Activated T-cell treated with anti-CD3 and anti-CD28 coated beads for 48 hours (primary cell): ENCODE data around the gene CALML5.

ENCODE experiments used
- DNase-seq: peaks from one replicate; pipeline ENCODE4 v3.0.0-alpha.2; 2020; ENCODE audit warnings: low read depth

The CALML5 gene

DNA sequence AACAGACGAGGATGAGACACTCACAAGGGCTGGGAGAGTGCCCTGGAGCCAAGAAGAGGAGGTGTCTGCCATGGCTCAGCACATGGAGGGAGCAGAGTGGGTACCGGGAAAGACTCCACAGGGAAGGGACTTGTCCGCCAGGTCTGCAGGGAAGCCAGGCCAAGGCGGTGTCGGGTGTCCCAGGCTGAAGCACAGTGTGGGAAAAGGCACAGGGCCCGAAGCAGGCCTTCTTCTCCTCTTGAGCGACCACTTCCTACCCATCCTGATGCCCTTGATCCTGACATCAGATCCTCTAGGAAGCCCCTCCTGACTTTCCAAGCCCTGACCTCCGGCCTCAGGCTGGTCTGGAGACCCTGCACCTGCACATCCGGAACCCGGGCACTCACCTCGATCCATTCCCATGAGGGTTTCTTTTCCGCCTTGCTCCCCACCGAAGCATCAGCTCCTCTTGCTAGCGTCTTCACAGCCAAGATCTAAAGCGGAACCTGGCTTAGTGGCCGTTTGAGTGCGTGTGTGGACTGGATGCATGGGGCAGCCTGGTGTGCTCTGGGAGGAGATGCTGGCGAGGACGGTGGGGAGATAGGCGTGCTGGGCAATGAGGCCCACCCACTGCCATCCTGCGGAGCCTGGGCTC lies 33.8 kb upstream of the CALML5 start:
- DNase-seq = no peak

DNA sequence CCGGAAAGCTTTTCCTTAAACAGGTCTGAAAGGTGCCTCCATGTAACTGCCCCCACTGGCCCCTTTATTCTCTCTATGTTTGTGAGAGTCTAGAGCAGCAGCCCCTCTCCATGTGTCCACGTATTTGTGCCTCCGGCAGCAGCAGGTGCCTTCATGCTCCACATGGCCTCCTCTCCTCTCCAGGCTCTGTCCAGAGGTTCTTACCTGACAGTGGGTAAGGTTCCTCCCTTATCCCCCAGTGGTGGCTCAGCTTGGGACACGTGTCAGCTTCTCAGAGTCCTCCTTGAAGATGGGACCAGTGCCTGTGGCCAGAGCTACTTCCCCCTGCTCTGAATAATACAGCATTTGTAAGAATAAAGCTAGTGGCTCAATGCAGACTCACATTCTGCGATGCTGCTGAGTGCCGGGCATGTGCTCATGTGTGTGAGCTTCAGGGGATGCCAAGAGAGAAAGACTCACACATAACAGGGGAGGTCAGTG lies 33.3 kb upstream of the CALML5 start:
- DNase-seq = no peak

DNA sequence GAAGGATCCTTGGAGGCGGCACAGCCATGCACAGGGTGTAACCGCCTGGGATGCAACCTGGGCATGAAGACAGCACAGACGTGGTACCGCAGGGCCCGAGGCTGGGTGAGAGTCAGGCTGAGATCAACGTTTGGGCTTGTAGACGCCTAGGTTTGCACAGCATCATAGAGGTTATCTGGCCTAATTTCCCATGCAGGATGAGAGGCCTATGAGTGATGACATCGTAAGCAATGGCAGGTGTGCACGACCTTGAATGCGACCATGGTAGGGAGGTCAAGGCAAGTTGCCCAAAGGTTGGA lies 32.9 kb upstream of the CALML5 start:
- no peak for DNase-seq

DNA sequence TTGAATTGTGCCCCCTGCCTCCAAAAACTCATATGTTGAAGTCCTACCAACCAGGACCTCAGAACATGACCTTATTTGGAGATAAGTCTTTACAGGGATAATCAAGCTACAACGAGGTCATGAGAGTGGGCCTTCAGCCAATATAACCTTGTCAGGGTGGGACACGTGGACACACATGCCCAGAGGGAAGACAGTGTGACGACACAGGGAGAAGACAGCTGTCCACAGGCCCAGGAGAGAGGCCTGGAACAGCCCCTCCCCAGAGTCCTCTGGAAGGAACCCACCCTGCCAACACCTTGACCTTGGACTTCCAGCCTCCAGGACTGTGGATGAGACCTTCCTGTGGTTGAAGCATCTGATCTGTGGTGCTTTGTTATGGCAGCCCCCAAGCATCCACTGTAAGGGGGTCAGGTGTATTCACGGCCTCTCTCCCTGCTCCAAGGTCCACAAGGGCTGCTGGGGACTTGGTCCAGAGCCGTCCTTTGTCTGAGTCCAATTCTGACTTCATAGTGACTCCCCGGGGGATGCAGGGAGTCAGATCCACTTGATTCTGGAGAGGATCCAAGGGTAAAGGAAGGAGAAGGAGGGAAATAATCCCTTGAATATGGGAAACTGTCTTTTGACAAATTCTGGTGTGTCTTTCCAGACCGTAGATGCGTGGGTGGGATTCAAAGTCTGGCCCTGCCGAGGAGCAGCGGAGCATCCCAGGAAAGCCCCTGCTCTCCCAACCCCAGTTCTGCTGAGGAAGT lies 32.4 kb upstream of the CALML5 start:
- no peak for DNase-seq

DNA sequence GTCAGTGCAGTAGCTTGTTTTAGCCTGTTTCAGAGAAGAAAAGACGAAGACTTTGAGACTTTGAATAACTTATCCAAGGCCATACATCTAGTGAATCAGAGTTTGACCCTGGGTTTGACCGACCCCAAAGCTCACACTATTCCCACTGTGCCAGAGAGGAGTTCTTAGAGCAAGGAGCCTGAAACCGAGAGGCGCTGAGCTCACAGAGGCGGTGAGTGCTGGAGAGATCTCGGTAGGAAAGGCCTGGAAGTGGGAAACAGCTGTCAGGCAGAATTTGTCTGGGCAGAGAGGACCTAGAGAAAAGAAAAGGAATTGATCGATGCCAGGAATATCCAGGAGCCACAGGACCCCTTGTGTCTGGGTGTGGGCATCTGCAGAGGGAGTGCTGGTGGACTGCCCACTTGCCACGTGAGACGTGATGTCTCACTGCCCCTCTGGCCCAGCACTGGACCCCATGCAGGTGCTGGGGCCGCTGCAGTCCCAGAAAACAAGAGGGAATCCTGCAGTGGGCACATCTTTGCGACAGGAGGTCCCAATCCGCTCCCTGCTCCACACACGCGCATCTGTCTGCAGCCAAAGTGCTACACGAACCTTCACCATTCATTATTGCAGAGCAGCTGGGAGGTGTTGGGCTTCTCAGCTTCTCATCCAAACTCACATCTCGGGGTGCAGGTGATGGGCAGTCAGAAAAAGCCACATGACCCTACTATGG lies 31.6 kb upstream of the CALML5 start:
- no peak for DNase-seq

DNA sequence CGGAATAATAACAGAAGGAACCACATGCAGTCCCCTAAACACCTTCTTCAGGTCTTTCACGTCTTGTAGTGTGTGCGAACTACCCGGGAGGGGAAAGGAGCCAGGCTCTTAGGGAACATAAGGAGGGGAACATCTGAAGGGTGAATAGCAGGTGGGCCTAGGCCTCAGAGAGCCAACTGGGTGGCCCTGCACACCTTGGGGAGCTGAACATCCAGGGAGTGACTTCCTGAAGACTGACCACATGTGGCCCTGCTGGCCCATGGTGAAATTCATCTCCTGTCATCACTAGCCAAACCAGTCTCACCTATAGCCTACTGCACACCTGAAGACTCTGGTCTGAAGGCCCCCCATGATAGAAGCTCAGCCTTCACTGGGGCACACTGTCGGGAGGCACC lies 31.0 kb upstream of the CALML5 start:
- no peak for DNase-seq

DNA sequence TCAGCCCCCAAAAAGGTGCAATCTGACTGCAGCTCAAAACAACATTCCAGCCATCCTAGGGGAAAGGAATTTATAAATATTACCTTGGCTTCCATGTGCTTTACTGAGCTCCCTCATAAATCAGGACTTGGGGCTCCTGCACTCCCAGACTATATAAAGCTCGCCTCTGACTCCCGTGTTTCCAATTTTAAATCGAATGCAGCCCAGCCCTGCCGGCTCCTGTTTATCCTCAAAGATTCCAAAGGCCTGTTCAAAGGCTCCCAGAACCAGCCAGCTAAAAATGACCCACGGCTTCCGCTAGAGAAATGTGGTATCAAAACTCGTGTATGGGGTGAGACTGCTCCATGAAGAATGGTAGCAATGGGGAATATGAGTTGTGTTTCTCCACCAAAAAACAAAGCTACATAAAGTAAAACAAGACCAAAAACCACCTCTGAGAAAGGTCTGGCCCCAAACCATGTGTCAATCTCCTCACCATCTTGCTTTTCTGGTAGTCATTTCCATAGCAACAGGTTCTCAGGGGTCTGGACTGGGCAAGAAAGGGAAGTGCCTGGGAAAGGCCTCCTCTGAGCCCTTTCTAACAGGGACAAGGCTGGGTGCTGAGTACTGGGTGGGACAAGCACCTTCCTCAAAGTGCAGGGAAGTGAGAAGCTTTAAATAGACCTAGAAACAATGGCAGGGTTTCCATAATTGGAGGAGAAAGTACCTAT lies 30.5 kb upstream of the CALML5 start:
- no peak for DNase-seq

DNA sequence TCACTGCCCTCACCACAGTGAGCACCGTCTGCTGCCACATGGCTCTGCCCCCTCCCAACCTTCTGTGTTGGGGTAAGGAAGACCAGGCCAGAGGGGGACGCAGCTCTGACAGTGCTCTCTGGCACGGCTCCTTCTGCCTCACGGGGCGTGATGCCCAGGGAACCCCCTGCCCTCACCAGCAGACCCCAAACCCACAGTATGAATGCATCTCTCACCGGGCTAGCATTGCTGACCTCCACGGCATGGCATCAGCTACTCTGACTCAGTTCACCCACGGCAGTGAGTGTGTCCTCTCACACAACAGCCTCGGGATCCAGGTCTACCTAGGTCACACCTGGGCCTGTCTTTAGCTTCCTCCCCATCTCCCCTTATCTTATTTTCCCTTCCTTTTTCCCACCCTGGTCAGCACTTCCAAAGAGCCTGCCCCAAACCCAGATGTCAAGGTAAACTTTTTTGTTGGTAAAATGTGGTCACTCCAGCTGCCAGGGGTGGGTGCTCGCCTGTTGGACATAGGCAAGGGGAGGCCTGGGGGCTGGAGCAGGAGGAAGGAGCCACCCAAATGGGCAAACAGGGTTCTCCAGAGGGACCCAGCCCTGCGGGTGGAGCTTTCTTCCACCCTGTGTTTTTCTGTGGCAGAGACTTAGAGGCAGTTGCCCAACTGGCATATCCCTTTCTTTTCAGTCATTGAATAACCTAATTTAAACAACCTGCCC lies 29.8 kb upstream of the CALML5 start:
- DNase-seq = no peak

DNA sequence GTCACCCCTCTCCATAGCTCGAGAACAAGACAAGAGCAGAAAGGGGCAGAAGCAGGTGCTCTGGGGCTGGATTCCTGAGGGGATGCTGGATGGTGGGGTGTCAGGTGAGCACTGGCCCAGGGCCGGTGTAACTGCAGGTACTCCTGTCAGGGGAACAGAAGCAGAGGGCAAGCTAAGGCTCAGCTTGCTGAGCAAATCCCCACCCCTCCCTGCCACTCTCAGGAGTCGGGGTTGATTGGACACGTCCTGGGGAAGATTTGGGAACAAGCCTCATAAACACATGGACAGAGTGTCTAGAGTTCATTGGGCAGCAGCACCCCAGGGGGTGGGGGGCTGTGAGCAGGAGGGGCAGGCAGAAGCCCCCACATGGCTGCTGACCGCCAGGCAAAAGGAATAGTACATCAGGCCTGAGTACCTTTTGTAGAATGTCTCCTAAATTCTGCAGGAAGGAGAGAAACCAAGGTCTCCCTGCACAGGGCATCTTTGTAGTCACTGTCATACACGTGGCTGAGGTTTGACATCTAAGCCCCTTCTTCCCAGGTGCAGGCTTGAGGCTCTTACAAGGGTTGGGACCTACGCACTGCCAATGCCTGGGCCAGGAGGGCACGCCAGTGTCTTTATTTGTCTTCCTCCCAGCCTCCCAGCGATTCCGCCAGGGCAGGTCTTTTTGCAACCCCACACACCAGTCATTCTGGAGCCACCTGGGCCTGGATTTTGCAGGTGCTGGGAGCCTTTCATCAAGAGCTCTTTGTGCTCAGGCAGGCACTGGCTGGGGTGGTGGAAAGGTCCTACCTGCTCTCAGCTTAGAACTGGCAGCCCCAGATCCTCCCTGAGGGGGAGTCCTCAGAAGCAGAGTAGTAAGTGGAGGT lies 28.2 kb upstream of the CALML5 start:
- DNase-seq = no peak

DNA sequence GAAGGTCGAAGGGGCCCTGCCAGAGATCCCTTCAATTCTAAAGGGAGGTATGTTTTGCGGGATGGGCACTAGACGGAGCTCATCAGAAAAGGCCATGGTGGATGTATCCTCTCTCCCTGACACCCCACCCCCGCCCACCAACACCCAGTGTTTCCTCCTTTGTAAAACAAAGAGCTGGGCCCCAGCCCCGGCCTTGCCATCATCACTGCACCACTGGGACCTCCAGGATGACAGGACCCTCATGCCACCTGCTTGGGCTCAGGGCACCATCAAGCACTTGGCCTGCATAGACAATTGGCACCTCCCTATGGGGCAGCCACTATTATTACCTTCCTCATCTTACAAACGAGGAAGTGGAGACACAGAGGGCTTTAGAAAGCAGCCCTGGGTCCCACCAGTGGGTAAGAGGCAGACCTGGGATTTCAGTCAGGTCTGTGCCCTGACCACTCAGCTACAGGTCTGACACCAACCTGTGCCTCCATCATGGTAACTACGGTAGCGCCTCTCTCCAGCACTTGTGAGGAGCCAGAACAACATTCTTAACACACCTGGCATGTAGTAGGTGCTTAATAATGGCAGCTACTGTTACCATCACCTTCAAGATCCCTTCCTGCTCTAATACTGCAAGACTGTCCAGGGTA lies 27.4 kb upstream of the CALML5 start:
- DNase-seq = no peak

DNA sequence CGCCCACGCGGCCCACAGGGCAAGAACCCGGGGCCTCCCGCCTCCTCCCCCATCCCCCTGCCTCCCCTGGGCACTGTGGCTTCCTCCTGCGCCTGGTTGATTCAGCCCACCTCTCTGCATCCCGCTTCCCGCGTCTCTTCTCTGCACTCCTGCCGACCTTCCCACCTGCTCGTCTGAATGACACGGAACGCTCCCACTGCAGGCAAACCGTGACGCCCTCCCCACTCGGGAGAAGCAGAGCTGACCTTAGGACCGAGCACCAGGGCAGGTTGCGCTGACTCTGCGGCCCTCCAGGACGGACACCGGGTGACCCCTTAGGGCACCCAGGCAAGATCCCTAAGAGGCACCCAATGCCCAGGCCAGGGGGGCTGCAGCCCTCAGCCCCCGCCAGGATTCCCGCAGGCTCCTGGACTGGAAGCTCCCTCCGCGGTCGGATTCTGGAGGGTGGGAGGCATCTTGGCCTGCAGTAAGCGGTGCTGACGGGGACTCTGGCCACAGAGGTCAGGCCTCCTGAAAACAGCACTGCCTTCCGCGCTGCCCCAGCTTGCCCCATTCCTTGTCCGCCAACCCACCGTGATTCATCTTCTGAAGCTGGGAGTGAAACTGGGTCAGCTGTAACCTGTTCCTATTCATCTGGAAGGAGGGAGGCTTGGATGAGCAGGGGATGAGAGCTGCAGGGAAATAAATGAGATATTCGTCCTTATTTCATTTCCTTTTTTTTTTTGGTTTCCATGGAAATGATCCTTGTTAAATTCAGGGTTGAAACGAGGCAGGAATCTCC lies 26.4 kb upstream of the CALML5 start:
- no peak for DNase-seq

DNA sequence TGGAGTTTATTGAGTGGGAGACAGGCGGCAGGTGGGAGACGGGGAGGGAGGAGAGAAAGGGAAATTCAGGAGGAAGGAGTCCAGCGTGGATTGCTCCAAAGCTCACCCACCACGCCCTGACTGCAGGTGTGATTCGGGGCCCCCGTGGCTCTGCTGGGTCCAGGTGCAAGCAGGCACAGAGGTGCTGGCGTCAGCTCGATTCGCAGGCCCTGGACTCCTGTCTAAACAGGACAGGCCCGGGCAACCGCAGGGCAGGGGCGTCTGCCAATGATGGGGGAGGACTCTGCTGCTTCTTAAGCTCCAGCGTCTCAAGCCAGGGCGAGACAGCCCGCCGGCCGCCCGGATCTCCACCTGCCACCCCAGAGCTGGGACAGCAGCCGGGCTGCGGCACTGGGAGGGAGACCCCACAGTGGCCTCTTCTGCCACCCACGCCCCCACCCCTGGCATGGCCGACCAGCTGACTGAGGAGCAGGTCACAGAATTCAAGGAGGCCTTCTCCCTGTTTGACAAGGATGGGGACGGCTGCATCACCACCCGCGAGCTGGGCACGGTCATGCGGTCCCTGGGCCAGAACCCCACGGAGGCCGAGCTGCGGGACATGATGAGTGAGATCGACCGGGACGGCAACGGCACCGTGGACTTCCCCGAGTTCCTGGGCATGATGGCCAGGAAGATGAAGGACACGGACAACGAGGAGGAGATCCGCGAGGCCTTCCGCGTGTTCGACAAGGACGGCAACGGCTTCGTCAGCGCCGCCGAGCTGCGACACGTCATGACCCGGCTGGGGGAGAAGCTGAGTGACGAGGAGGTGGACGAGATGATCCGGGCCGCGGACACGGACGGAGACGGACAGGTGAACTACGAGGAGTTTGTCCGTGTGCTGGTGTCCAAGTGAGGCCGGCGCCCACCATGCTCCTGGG lies 25.5 kb upstream of the CALML5 start, which contains the start of gene CALML3:
Gene CALML3, plus strand, starts transcription at position 321 of the 920 bp plus-strand sequence. Its CDS starts 125 bp downstream, at position 446.
- no peak for DNase-seq

DNA sequence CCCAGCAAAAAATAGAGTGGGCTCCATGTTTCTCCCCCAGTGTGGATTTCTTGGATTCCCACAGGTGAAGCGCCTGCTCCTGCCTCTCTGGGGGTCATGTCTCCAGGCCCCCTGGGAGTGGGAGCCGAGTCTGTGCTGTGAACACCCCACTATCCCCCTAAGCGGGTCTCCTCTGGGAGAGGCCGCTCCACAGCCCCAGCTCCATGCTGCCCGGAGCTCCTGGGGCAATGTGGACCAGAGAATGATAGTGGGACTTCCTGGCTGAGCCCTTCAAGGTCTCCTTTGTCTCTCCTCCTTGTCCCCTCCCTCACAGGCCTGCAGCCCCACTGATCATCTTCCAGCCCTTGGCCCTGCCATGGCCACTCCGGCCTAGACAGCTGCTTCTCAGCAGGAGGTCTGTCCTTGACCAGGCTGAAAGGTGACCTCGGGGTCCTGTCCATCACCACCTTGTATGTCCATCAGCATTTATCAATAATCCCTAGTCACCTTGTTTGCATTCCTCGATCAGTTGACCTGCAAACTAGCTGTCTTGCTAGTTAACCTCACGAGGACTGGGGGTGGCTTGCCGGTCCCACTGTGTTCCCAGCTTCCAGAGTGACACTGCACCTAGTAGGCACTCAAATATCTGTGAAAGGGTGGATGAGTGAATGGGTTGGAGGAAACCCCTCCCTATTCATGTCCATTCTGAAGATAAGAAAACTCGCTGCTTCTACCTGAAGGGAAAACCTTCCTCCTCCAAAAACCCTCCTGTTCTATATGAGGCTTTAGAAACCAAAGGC lies 24.6 kb upstream of the CALML5 start:
- no peak for DNase-seq

DNA sequence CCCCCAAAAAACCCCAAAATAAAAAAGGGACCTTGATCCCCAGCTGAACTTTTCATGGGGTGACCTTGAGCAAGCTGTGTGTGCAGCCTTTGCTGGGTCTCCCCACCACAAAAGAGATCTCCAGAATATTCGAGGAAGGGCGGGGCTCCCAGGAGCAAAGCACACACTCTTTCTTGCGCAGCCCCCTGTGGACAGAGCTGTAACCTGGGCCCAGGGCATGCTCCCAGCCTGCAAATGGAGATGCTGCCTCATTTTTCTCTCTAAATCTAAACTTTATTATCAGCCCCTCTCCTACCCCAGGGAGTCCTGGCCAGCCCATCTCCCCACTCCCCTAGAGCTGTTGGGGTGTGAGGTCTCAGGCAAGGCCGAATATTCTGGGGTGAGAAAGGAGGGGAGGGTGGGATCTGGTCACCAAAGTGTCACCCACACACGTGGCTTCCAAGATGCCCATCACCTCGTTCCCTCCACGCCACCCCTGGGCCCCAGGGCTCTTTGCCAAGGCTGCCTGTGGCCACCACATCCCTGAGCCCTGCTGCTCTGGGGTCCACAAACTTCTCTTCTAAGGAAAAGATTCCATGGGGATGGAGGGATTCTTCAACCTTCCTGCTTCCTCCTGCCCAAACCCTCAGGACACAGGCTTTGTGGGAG lies 23.7 kb upstream of the CALML5 start:
- no peak for DNase-seq

DNA sequence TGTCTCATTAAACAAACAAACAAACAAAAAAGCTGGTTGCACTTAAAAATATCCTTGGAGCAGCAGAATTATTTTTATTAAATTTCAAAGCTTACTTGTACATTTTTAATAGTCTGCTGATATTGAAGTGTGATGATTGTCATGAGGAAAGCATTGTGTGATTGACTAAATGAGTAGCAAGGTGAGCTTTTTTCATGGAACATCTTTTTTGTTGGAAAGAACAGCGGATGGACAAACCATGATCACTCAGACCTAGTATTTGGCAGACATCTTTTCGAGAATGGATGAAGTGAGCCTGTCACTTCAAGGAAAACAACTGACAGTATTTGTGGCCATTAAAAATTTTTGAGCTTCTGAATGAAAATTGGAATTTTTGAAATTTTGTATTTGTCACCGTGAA lies 19.7 kb upstream of the CALML5 start:
- no peak for DNase-seq

DNA sequence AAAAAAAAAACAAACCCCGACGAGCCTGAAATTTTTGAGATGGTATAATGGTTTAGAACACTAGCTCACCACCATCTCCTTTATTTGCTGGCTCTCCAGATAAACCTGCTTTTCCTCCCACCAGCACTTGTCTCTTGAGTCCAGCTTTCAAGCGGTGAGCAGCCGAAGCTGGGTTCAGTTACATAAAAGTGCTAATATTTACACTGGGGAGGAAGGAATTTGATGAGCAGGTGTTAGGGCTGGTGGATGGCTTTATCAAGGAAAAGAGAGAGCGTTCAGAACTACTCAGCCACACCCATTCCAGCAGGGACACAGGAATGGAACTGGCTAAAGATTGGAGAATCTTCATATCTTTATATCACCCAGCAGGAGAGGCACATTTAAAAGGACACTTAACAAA lies 18.8 kb upstream of the CALML5 start:
- DNase-seq = no peak

DNA sequence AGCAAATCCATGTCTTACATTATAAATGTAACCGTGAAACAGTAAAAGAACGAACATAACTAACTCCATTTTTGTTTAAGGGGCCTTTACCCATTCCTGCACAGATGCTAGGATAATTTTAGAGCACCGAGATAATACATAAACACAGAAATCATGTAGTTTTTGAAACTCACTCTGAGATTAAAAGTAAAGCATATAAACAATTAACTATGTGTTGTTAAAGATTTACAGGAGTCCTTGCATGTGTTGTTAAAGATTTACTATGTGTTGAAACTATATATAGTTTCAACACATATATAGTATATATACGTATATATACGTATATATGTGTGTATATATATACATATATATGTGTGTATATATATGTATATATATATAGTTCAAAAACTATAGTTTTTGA lies 18.2 kb upstream of the CALML5 start:
- DNase-seq = no peak
